ENCODE data around the gene LRCH3.
"Not testable (repeated sequence)": the region's sequence is repeated elsewhere in the genome, so short reads cannot be mapped to it uniquely, and the experiment has no call there.

The LRCH3 gene

GRCh38 chr3:197880491-197881269 is 89.6 kb downstream of the LRCH3 start:
- DNase-seq: no peak
- intact Hi-C loops (cut with DNase I): no loop called here

GRCh38 chr3:197881270-197881969 is 90.4 kb downstream of the LRCH3 start:
- DNase-seq: no peak
- intact Hi-C loops (cut with DNase I): no loop called here

GRCh38 chr3:197881970-197882338 is 90.9 kb downstream of the LRCH3 start:
- no peak for DNase-seq
- intact Hi-C loops (cut with DNase I): no loop called here

DNA sequence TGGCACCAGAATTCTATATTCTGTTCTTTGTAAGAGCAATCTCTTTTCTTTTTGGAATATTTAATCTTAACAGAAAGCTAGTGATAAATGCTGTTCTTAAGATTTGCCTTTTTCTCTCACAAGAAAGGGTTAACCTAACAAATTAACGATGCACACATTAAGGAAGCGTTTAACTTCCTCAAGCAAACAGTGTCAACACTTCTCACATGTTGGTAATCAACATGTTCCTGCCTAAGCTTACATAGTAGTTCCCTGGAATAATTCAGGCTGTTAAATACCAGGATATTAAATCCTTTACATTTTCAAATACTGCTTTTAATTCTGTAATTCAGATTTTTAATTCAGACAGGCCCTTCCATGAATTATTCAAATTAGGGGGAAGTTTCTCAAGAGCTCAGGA is 91.5 kb downstream of the LRCH3 start:
- DNase-seq: no peak
- intact Hi-C loops (cut with DNase I): no loop called here

DNA sequence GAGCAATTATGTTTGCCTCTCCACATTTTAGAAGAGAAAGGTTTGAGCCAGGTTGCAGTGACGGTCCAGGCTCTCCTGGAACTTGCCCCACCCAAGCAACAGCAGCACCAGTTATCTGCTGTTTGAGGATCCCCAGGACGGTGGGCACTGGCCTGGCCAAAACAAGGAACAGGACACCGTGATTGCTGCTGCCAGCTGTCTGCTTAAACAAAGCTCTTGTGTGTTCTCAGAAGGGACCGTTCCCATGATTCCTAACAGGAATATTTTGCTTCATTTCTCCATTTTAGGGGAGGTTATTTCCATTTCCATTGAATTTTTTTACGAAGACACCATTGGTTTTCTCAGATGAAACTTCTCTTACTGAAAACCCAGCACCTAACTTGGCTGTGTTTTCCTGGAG is 92.5 kb downstream of the LRCH3 start:
- DNase-seq: no peak
- intact Hi-C loops (cut with DNase I): no loop called here

- intact Hi-C loops (cut with DNase I); DNase-seq: not testable (repeated sequence)
Measured at GRCh38 chr3:197884330-197884729, 93.3 kb downstream of the LRCH3 start.

DNA sequence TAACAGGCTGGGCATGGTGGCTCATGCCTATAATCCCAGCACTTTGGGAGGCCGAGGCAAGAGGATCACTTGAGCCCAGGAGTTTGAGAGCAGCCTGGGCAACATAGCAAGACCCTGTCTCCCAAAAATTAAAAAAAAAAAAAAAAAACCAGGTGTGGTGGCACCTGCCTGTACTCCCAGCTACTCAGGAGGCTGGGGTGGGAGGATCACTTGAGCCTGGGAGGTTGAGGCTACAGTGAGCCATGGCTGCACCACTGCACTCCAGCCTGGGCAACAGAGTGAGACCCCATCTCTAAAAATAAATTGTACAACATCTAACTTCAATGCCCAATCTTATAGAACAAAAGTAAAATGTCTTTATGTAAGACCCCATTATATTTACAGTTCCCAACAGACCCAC is 95.0 kb downstream of the LRCH3 start:
- intact Hi-C loops (cut with DNase I); DNase-seq: not testable (repeated sequence)

- intact Hi-C loops (cut with DNase I); DNase-seq: not testable (repeated sequence)
Measured at GRCh38 chr3:197887430-197888053, 96.5 kb downstream of the LRCH3 start.

DNA sequence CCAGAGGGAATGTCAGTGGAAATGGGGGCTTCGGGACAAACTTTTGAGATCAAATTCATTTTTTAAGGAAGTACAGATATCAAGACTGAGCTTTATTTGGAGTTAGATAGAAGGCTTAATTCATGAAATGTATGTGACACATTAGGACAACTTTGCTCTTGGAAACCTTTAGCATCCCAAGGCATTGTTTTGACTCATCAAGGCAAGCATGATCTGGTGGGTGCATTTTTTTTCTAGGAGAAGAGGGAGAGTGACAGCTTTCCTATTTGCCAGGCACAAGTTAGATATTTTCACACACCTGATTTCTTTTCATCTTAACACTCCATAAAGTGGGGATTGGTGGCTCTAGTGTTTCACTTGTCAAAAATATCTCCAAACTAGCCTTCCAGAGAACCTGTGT is 97.5 kb downstream of the LRCH3 start:
- intact Hi-C loops (cut with DNase I): no loop called here
- DNase-seq: no peak

- intact Hi-C loops (cut with DNase I): no loop called here
- DNase-seq: no peak
Measured at GRCh38 chr3:197889204-197889930, 98.3 kb downstream of the LRCH3 start.

DNA sequence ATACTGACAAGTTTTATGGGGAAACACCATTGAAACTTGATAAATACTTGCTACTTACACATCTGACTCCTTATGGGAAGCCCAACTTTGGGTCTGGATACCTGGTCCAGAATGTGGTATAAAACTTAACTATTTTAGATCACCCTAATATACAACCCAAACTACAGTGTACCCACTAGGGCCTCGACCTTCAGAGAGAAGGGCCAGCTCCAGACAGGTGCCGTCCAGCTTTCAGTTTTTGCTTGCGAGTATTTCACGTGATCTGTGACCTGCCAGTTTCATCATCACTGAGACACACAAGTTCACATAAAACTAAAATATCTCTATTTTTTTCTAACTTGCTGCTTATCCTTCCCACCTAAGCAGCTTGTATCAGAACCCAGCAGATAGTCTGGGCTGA is 99.6 kb downstream of the LRCH3 start:
- intact Hi-C loops (cut with DNase I): no loop called here

GRCh38 chr3:197892162-197892561 is 101.1 kb downstream of the LRCH3 start:
- intact Hi-C loops (cut with DNase I): no loop called here

More for the DNA sequence above, 99.6 kb downstream of the LRCH3 start:
- no peak for DNase-seq

DNA sequence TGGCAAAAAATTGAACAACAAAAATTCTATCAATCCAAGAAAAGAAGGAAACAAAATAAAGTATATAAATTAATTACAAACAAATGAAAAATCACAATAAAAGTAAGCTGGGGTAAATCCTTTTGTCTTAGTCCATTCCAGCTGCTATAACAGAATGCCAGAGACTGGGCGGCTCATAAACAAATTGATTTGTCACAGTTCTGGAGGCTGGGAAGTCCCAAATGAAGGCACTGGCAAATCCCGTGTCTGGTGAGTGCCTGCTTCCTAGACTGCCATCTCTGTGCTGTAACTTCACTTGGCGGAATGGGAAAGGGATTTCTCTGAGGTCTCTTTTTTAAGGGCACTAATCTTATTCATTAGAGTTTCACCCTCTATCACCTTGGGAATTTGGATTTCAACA is 105.4 kb downstream of the LRCH3 start:
- DNase-seq: no peak
- intact Hi-C loops (cut with DNase I): no loop called here

More at GRCh38 chr3:197892162-197892561, 101.1 kb downstream of the LRCH3 start:
- no peak for DNase-seq

DNA sequence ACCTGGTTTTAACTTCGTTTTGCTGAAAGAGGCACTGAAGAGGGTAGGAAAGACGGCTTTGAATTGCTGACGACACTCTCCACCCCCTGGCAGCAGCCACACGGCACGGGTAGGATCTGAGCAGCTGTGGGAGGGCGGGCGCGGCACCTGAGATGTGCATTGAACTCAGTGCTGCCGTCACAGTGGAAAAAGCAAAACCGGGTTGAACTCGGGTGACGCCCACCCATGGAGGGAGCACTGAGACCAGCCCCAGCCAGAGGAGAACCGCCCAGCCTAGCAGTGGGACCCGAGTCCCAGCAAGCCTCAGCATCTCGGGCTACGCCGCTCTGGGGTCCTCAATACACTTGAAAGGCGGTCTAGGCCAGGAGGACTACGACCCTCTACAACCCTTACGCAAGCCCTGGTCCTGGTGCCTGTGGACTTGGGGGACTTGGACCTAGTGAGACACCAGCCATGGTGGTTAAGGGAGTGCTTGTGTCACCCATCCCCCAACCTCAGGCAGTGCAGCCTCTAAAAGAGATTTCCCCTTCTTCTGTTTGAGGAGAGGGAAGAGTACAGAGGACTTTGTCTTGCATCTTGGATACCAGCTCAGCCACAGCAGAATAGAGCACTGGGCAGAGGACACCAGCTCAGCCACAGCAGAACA is 108.9 kb downstream of the LRCH3 start:
- intact Hi-C loops (cut with DNase I): no loop called here
- DNase-seq: peak in 1 of 10 donors; percentile 83

GRCh38 chr3:197901626-197902025 is 110.6 kb downstream of the LRCH3 start:
- intact Hi-C loops (cut with DNase I): no loop called here
- no peak for DNase-seq

DNA sequence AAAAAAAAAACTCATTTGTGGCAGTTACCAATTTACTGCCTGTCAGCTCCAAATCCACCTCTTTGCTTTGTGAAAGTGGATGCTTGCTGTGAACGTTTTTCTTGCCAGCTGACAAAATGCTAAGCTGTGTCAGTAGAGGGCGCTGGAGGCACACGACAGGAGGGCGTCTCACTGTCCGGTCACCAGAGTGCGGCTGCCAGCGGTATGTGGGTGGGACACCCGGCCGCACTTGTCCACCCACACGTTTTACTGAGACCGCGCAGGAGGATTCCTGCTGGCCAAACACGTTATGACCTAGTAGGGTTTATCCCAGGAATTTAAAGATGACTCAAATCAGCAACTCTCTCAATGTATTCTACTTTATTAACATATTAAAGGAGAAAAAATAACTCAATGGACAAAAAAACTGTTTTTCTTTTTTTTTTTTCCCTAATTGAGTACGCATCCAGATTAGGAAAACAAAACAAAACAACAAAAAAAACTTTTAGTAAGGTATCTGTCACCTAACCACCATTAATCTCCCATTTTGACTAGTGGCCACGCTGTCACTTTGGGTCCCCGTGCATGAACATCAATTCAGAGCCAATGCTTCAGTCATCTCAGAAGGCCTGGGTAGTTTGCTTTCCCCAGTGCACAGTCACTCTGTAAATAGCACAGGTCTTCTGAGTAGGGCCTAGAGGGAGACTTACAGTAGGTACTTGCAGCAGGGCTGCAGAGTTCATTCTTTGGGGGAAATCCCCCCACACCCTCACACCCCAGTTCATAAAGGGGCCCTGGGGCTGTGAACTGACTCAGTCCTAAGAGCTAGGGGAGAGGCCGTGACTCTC is 115.2 kb downstream of the LRCH3 start:
- peak; percentile 56 to 97 (median 82) for DNase-seq
- intact Hi-C loops (cut with DNase I): loop anchor here (2.0 kb wide), 1 partner anchor 37 kb away; no protein-coding TSS in a partner anchor

DNA sequence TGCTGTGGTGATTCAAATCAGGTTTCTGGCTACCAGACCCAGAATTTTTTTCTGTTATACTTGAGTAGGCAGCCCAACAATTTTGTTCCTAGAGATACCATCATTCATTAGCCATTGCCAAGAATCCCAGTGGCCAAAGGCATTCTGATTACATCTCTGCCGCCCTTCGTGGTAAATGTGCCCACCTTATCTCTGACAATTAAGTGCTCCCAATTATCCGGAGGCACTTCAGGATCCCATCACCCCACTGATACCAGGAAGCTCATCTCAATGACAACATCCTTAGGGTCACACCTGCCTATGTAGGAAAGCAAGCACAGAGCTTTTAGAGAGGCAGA is 115.8 kb downstream of the LRCH3 start:
- no peak for DNase-seq
- intact Hi-C loops (cut with DNase I): loop anchor here (2.0 kb wide), 1 partner anchor 36 kb away; no protein-coding TSS in a partner anchor

GRCh38 chr3:197907196-197907595 is 116.1 kb downstream of the LRCH3 start:
- intact Hi-C loops (cut with DNase I): loop anchor here (2.0 kb wide), 1 partner anchor 36 kb away; no protein-coding TSS in a partner anchor
- DNase-seq: no peak

DNA sequence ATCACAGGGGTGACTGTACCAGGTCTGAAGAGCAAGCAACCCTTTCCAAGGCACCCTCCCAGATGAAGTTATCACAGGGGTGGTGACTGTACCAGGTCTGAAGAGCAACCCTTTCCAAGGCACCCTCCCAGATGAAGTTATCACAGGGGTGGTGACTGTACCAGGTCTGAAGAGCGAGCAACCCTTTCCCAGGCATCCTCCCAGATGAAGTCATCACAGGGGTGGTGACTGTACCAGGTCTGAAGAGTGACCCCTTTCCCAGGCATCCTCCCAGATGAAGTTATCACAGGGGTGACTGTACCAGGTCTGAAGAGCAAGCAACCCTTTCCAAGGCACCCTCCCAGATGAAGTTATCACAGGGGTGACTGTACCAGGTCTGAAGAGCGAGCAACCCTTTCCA is 117.5 kb downstream of the LRCH3 start:
- intact Hi-C loops (cut with DNase I); DNase-seq: not testable (repeated sequence)
